HEK293 (cell line): ENCODE measurements around the gene RGS6.

Source experiments
- CTCF ChIA-PET: fragments of 350-600 bp; formaldehyde crosslinking; extraction: SDS; loops from one replicate; lab custom pipeline; 2021; ENCODE audit warnings: antibody characterized with exemption; lab: Yijun Ruan, JAX
- POLR2A ChIA-PET: fragments of 300-600 bp; formaldehyde crosslinking; extraction: SDS; loops from one replicate; lab custom pipeline; 2020; ENCODE audit warnings: antibody characterized with exemption, inconsistent platforms; lab: Yijun Ruan, JAX
- H3K27ac ChIP-seq: fragments of 200-500 bp; sonication (Bioruptor generic); 2 replicates; pipeline ENCODE4 v1.5.1; 2014; ENCODE audit warnings: low read depth, low read length, control low read depth, inconsistent platforms; ENCODE audit errors: extremely low read depth
- H3K36me3 ChIP-seq, 2 experiments: fragments of 200-500 bp in 1 of 2; sonication (Bioruptor generic) in 1 of 2; 1 replicate in 1 of 2; 2 replicates in 1 of 2; pipeline ENCODE4 v1.5.1; 2014 to 2017; ENCODE audit warnings: inconsistent platforms in 2 of 2, low read length in 2 of 2; ENCODE audit not compliant: control insufficient read depth in 2 of 2, insufficient read depth in 1 of 2
- H3K4me1 ChIP-seq: fragments of 200-500 bp; sonication (Bioruptor generic); 2 replicates; pipeline ENCODE4 v1.5.1; 2014; ENCODE audit warnings: mild to moderate bottlenecking, low read length, inconsistent platforms; ENCODE audit not compliant: control insufficient read depth, insufficient read depth
- H3K4me3 ChIP-seq: 2 replicates; pipeline ENCODE4 v1.5.1; 2011; ENCODE audit warnings: low read depth, mild to moderate bottlenecking, control low read depth, low read length, moderate library complexity
- H3K9me3 ChIP-seq: fragments of 200-500 bp; sonication (Bioruptor generic); 2 replicates; pipeline ENCODE4 v1.5.1; 2014; ENCODE audit warnings: low read depth, low read length, inconsistent platforms; ENCODE audit not compliant: control insufficient read depth, insufficient read depth
- ELK4 ChIP-seq: IDR thresholded peaks from 2 replicates; pipeline ENCODE4 v1.6.1; 2011; ENCODE audit warnings: mild to moderate bottlenecking, low read depth, low read length, borderline replicate concordance
- KLF8 ChIP-seq: fragments of 450-650 bp; formaldehyde crosslinking; IDR thresholded peaks from 2 replicates; pipeline ENCODE4 v1.5.1; 2016; ENCODE audit warnings: missing biosample characterization, missing genetic modification characterization
- MEIS1 ChIP-seq: sonication (generic); formaldehyde crosslinking; IDR thresholded peaks from 2 replicates; pipeline ENCODE4 v1.8.1; 2022; ENCODE audit warnings: missing genetic modification reagents, mild to moderate bottlenecking, borderline replicate concordance
- MZF1 ChIP-seq: fragments of 450-650 bp; formaldehyde crosslinking; IDR thresholded peaks from 2 replicates; pipeline ENCODE4 v1.5.1; 2017; ENCODE audit warnings: missing biosample characterization, missing genetic modification characterization, borderline replicate concordance
- PRDM4 ChIP-seq: fragments of 450-650 bp; formaldehyde crosslinking; IDR thresholded peaks from 2 replicates; pipeline ENCODE4 v1.5.1; 2017; ENCODE audit warnings: missing biosample characterization, missing genetic modification characterization
- RBAK ChIP-seq: fragments of 450-650 bp; formaldehyde crosslinking; IDR thresholded peaks from 2 replicates; pipeline ENCODE4 v1.5.1; 2016; ENCODE audit warnings: missing biosample characterization, missing genetic modification characterization
- ZBTB48 ChIP-seq: fragments of 450-650 bp; formaldehyde crosslinking; IDR thresholded peaks from 2 replicates; pipeline ENCODE4 v1.5.1; 2016; ENCODE audit warnings: missing biosample characterization, missing genetic modification characterization
- ZBTB7A ChIP-seq: fragments of 450-650 bp; formaldehyde crosslinking; IDR thresholded peaks from 2 replicates; pipeline ENCODE4 v1.5.1; 2016; ENCODE audit warnings: low read depth, missing biosample characterization, missing genetic modification characterization
- ZFHX2 ChIP-seq: fragments of 450-650 bp; formaldehyde crosslinking; conservative IDR thresholded peaks from 2 replicates; pipeline ENCODE4 v1.5.1; 2016; ENCODE audit warnings: missing biosample characterization, missing genetic modification characterization
- ZFP41 ChIP-seq: fragments of 450-650 bp; formaldehyde crosslinking; IDR thresholded peaks from 2 replicates; pipeline ENCODE4 v1.5.1; 2016; ENCODE audit warnings: missing biosample characterization, missing genetic modification characterization, borderline replicate concordance
- ZNF155 ChIP-seq: fragments of 450-650 bp; formaldehyde crosslinking; IDR thresholded peaks from 2 replicates; pipeline ENCODE4 v1.5.1; 2016; ENCODE audit warnings: missing biosample characterization, missing genetic modification characterization
- ZNF184 ChIP-seq: fragments of 450-650 bp; IDR thresholded peaks from 2 replicates; pipeline ENCODE4 v1.5.1; 2018; ENCODE audit warnings: missing biosample characterization, mild to moderate bottlenecking, missing genetic modification characterization
- ZNF221 ChIP-seq: fragments of 450-650 bp; formaldehyde crosslinking; IDR thresholded peaks from 2 replicates; pipeline ENCODE4 v1.5.1; 2017; ENCODE audit warnings: missing biosample characterization, missing genetic modification characterization, borderline replicate concordance
- ZNF280C ChIP-seq: fragments of 450-650 bp; formaldehyde crosslinking; IDR thresholded peaks from 2 replicates; pipeline ENCODE4 v1.5.1; 2016; ENCODE audit warnings: missing biosample characterization, missing genetic modification characterization
- ZNF292 ChIP-seq: fragments of 450-650 bp; formaldehyde crosslinking; IDR thresholded peaks from 2 replicates; pipeline ENCODE4 v1.5.1; 2016; ENCODE audit warnings: low read depth, missing biosample characterization, missing genetic modification characterization, borderline replicate concordance
- ZNF341 ChIP-seq: fragments of 450-650 bp; formaldehyde crosslinking; IDR thresholded peaks from 2 replicates; pipeline ENCODE4; 2016; ENCODE audit warnings: low read depth, missing biosample characterization, missing genetic modification characterization
- ZNF366 ChIP-seq: fragments of 450-650 bp; formaldehyde crosslinking; conservative IDR thresholded peaks from 2 replicates; pipeline ENCODE4 v1.5.1; 2016; ENCODE audit warnings: missing biosample characterization, missing genetic modification characterization
- ZNF621 ChIP-seq: fragments of 450-650 bp; formaldehyde crosslinking; IDR thresholded peaks from 2 replicates; pipeline ENCODE4 v1.5.1; 2017; ENCODE audit warnings: missing biosample characterization, missing genetic modification characterization
- ZNF654 ChIP-seq: fragments of 450-650 bp; formaldehyde crosslinking; IDR thresholded peaks from 2 replicates; pipeline ENCODE4 v1.5.1; 2016; ENCODE audit warnings: low read depth, missing biosample characterization, missing genetic modification characterization
- ZNF677 ChIP-seq: fragments of 450-650 bp; IDR thresholded peaks from 2 replicates; pipeline ENCODE4 v1.5.0; 2018; ENCODE audit warnings: missing biosample characterization, mild to moderate bottlenecking, missing genetic modification characterization, moderate library complexity
- ZSCAN16 ChIP-seq: fragments of 450-650 bp; formaldehyde crosslinking; IDR thresholded peaks from 2 replicates; pipeline ENCODE4 v1.5.1; 2016; ENCODE audit warnings: missing biosample characterization, missing genetic modification characterization
- TF ChIP-seq, protein P1 (sequence below): fragments of 450-650 bp; formaldehyde crosslinking; IDR thresholded peaks from 2 replicates; pipeline ENCODE4 v1.5.1; 2016; ENCODE audit warnings: missing biosample characterization, missing genetic modification characterization

RGS6 gene

DNA sequence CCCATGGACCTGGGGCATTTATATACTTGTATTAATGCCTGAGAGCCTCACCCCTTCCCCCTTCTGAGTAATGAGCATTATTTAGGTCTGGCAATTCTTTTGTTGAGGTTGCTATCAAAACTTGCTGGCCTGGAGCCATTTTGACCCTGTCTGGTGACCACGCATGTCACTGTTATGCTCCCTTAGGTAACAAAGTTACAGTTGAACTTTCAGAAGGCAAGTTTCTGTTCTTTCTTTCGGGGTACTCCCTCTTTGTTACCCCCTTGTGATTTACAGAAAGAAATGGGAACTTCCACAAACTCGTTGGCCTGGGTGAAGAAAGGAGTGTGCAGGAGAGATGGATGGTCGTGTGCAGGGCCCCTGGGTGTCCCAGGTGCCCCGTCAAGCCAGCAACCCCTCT, 656.3 kb downstream of the RGS6 start:
- H3K36me3 ChIP-seq, result no peaks in the 10 kb centered on the region
- CTCF ChIA-PET, result no interaction called here
- H3K4me1 ChIP-seq, result no peaks in the 10 kb centered on the region
- no peak overlapping the region for H3K27ac ChIP-seq
- H3K9me3 ChIP-seq, result no peaks in the 10 kb centered on the region
- no peak for TF ChIP-seq ZNF341 (tag by site-specific recombination)
- no peak for TF ChIP-seq ZBTB7A (tag by site-specific recombination)
- TF ChIP-seq ZFHX2 (tag by site-specific recombination), result no peak
- no peak for TF ChIP-seq ZNF621 (tag by site-specific recombination)
- no peak for TF ChIP-seq ZBTB48 (tag by site-specific recombination)
- no peak for TF ChIP-seq ZFP41 (tag by site-specific recombination)
- no peak for TF ChIP-seq ZNF292 (tag by site-specific recombination)
- TF ChIP-seq MZF1, result no peak
- TF ChIP-seq ZSCAN16, result no peak
- no peak for TF ChIP-seq ZNF677
- TF ChIP-seq ZNF654 (tag by site-specific recombination), result no peak
- TF ChIP-seq ZNF155, result no peak
- no peak for TF ChIP-seq ZNF366 (tag by site-specific recombination)
- TF ChIP-seq, all 188 proteins: peak for 0
- no peak overlapping the region for H3K4me3 ChIP-seq
- POLR2A ChIA-PET, result no interaction called here

GRCh38 chr14:72589652-72590051, 657.4 kb downstream of the RGS6 start:
- Histone ChIP-seq H3K4me3 (no peak overlapping the region), H3K4me1 (no peaks in the 10 kb centered on the region), H3K9me3 (no peaks in the 10 kb centered on the region), H3K27ac (no peak overlapping the region), H3K36me3 (no peaks in the 10 kb centered on the region)
- CTCF ChIA-PET, result interaction anchor here (0.7 kb wide), 1 partner anchor 94 kb away, joined by 4 read pairs; no protein-coding TSS in a partner anchor
- POLR2A ChIA-PET, result no interaction called here
- no peak for TF ChIP-seq ELK4
- no peak for TF ChIP-seq ZNF221 (tag by site-specific recombination)
- no peak for TF ChIP-seq RBAK
- no peak for TF ChIP-seq ZSCAN16
- TF ChIP-seq ZFHX2 (tag by site-specific recombination), result no peak
- TF ChIP-seq, protein P1, sequence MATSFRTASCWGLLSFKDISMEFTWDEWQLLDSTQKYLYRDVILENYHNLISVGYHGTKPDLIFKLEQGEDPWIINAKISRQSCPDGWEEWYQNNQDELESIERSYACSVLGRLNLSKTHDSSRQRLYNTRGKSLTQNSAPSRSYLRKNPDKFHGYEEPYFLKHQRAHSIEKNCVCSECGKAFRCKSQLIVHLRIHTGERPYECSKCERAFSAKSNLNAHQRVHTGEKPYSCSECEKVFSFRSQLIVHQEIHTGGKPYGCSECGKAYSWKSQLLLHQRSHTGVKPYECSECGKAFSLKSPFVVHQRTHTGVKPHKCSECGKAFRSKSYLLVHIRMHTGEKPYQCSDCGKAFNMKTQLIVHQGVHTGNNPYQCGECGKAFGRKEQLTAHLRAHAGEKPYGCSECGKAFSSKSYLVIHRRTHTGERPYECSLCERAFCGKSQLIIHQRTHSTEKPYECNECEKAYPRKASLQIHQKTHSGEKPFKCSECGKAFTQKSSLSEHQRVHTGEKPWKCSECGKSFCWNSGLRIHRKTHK (tag by site-specific recombination), result no peak
- TF ChIP-seq MEIS1, result no peak
- no peak for TF ChIP-seq KLF8
- no peak for TF ChIP-seq ZNF280C (tag by site-specific recombination)
- TF ChIP-seq ZNF184 (tag by site-specific recombination), result no peak
- TF ChIP-seq PRDM4 (tag by site-specific recombination), result no peak
